Effector memory CD4-positive, alpha-beta T cell (primary cell): ENCODE data around the gene UROC1.

Experiments used
- DNase-seq, 3 donors: peaks; one replicate each; pipeline ENCODE4 v3.0.0-alpha.2; 2020
- H3K27ac ChIP-seq: 2 replicates; pipeline ENCODE4 v1.7.0; 2013; ENCODE audit warnings: mild to moderate bottlenecking, low read length, moderate library complexity; ENCODE audit not compliant: insufficient read depth, poor library complexity, severe bottlenecking
- H3K27me3 ChIP-seq: replicated peaks from 2 replicates; pipeline ENCODE4 v1.7.0; 2013; ENCODE audit warnings: mild to moderate bottlenecking, low read length; ENCODE audit not compliant: insufficient read depth, control insufficient read depth, poor library complexity, severe bottlenecking
- H3K36me3 ChIP-seq: 2 replicates; pipeline ENCODE4 v1.7.0; 2013; ENCODE audit warnings: mild to moderate bottlenecking, low read length, moderate library complexity; ENCODE audit not compliant: control insufficient read depth, insufficient read depth
- H3K4me1 ChIP-seq: 2 replicates; pipeline ENCODE4 v1.7.0; 2013; ENCODE audit warnings: low read length, mild to moderate bottlenecking; ENCODE audit not compliant: control insufficient read depth, insufficient read depth, poor library complexity, severe bottlenecking
- H3K4me3 ChIP-seq: 2 replicates; pipeline ENCODE4 v1.7.0; 2013; ENCODE audit warnings: low read length, low read depth, mild to moderate bottlenecking; ENCODE audit not compliant: insufficient read depth, poor library complexity, severe bottlenecking
- H3K9me3 ChIP-seq: 2 replicates; pipeline ENCODE4 v1.7.0; 2013; ENCODE audit warnings: mild to moderate bottlenecking, low read length, moderate library complexity; ENCODE audit not compliant: control insufficient read depth

The UROC1 gene

GRCh38 chr3:126496894-126497850, 20.4 kb downstream of the UROC1 start:
- Histone ChIP-seq H3K4me3 (no peak overlapping the region), H3K27ac (no peak overlapping the region), H3K27me3 (no peaks in the 10 kb centered on the region), H3K4me1 (no peaks in the 10 kb centered on the region), H3K9me3 (no peaks in the 10 kb centered on the region), H3K36me3 (no peaks in the 10 kb centered on the region)
- DNase-seq = no peak

GRCh38 chr3:126495786-126496185, 21.8 kb downstream of the UROC1 start:
- no peak for DNase-seq
- no peaks in the 10 kb centered on the region for H3K9me3 ChIP-seq
- H3K4me3 ChIP-seq = no peak overlapping the region
- H3K4me1 ChIP-seq = no peaks in the 10 kb centered on the region
- H3K27ac ChIP-seq = no peak overlapping the region
- H3K27me3 ChIP-seq = no peaks in the 10 kb centered on the region
- H3K36me3 ChIP-seq = no peaks in the 10 kb centered on the region

DNA sequence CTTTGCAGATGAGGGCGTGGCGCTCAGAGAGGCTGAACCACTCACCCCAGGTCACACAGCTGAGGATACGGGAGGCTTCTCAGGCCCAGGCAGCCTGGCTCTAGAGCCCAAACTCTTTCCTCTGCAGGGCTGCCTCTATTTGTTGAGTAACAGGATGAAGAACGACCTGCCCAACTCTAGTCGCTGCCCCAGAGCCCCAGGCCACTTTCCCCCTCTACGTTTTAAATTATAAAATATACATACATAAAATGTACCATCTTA, 22.7 kb downstream of the UROC1 start:
- no peak overlapping the region for H3K4me3 ChIP-seq
- no peaks in the 10 kb centered on the region for H3K27me3 ChIP-seq
- H3K9me3 ChIP-seq = no peaks in the 10 kb centered on the region
- H3K4me1 ChIP-seq = no peaks in the 10 kb centered on the region
- no peak overlapping the region for H3K27ac ChIP-seq
- no peaks in the 10 kb centered on the region for H3K36me3 ChIP-seq
- DNase-seq = no peak

DNA sequence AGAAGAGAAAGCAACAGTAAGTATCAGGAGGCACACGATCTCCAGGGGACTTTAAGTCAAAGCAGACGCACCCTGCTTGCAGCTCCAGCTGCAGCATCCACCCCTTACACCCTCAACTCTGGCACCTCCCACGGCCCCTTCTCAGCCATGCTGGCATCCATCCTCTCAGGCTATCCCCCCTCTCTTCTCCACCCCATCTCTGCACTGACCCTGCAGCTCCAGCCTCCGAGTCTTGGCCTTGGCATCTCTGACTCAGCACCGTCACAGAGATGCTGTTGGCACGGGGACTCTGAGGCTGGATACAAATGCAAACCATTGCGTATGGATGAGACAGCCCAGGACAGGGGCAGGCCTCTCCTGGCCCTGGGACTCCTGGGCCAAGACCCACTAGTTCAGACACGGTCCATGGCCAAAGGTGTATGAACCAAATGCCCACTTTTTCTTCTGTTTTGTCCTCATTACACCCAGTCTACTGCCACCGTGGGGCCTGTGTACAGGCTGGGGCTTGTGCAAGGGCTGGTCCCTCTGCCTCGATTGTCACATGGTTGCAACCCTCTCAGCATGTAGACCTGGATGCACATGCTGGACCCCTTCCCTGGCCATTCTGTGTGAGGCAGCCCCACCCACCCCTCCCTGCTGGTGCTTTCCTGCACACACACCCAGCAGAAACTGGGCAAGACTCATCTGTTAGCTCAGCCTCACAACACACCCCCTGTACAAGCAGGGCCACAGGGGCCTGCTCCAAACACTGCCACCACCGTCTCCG, 23.2 kb downstream of the UROC1 start:
- H3K36me3 ChIP-seq = no peaks in the 10 kb centered on the region
- no peak overlapping the region for H3K27ac ChIP-seq
- no peaks in the 10 kb centered on the region for H3K27me3 ChIP-seq
- H3K4me1 ChIP-seq = no peaks in the 10 kb centered on the region
- no peak for DNase-seq
- H3K9me3 ChIP-seq = no peaks in the 10 kb centered on the region
- no peak overlapping the region for H3K4me3 ChIP-seq

DNA sequence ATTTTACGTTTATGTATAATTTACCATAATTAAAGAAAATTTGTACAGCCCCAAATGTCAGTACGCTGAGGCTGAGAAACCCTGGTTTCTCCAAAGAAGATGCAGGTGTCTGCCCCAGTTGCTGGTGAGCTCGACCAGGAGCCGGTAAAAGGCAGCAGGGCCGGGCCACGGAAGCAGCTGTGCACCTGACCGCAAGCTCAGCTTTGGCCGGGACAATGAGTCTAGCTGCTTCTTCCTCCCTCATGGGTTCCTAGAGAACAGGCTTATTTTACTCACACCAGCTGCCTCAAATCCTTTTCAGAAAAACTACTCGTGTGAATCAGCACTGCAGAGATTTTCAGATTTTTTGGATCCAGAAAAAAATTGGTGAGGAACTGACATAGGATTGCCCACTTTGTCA, 23.8 kb downstream of the UROC1 start:
- H3K9me3 ChIP-seq = no peaks in the 10 kb centered on the region
- H3K27me3 ChIP-seq = no peaks in the 10 kb centered on the region
- DNase-seq = no peak
- H3K36me3 ChIP-seq = no peaks in the 10 kb centered on the region
- no peak overlapping the region for H3K27ac ChIP-seq
- no peaks in the 10 kb centered on the region for H3K4me1 ChIP-seq
- no peak overlapping the region for H3K4me3 ChIP-seq

DNA sequence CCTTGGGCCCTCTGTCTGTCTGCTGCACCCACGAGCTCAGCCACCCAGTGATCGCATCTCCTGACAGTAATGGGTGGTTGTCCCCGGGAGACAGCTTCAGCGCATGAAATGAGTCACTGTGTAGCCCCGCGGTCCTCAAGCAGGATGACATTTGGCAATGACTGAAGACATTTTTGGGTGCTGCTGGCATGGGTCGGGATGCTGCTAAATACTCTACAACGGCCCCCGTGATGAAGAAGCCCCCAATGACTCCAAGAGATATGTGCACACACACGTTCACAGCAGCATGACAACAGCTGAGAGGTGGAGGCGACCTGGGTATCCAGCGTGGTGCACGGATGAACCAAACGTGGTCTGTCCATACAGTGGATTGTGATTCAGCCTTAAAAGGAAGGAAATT, 24.5 kb downstream of the UROC1 start:
- H3K9me3 ChIP-seq = no peaks in the 10 kb centered on the region
- H3K4me3 ChIP-seq = no peak overlapping the region
- no peaks in the 10 kb centered on the region for H3K4me1 ChIP-seq
- no peaks in the 10 kb centered on the region for H3K27me3 ChIP-seq
- no peak for DNase-seq
- no peak overlapping the region for H3K27ac ChIP-seq
- H3K36me3 ChIP-seq = no peaks in the 10 kb centered on the region

- Histone ChIP-seq H3K9me3 (no peaks in the 10 kb centered on the region), H3K4me3 (no peak overlapping the region), H3K36me3 (no peaks in the 10 kb centered on the region), H3K4me1 (peaks cover 9% of the 10 kb centered on the region), H3K27ac (no peak overlapping the region), H3K27me3 (no peaks in the 10 kb centered on the region)
- no peak for DNase-seq
Observed at GRCh38 chr3:126491221-126492013, 26.2 kb downstream of the UROC1 start.

DNA sequence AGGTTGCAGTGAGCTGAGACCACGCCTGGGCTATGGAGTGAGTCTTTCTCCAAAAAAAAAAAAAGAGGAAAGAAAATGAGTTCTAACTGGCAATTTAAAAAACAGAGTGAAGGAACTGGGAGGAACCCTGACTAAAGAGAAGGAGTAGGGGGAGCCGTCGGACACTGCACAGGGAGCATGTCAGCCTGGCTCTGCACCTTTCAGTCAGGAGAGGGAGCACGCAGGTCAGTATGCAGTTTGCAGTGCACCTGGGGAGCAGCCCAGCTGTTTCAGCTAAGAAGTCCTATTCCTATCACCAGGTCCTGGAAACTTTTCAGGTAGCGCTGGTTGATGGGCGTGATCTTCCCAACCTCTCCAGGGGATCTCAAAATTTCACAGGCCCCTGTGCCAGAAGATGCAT, 27.0 kb downstream of the UROC1 start:
- no peaks in the 10 kb centered on the region for H3K9me3 ChIP-seq
- DNase-seq = no peak
- no peaks in the 10 kb centered on the region for H3K36me3 ChIP-seq
- H3K27ac ChIP-seq = no peak overlapping the region
- H3K4me3 ChIP-seq = no peak overlapping the region
- H3K4me1 ChIP-seq = peaks cover 9% of the 10 kb centered on the region
- H3K27me3 ChIP-seq = no peaks in the 10 kb centered on the region

DNA sequence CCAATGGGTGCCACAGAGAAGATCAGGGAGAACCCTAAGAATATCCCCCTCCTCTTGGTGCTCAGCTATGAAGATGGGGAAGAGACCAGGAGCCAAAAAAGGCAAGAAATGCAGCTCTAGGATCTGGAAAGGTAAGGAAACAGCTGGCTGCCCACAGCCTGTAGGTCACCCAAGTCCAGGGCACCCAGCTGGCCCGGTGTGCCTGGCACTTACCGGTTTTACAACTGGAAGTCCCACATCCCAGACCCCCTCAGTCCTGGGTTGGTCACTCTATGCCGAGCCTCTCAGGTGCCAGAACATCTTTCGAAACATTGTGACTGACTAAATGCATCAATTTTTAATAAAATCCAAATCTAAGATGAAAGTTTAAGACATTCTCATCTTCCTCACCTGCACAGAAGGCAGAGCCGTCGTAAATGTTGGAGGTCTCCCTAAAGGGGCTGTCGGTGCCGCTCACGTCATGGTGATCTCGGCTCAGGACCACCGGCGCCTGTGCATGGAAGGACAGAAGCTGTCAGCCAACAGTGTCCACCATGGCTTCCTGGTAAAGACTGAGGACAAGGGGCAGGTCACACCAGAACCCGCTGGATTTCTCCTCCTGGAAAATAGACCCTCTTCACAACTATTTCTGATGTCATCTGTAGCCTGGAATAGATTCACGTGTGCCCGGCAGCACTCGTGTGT, 28.5 kb downstream of the UROC1 start:
- H3K27me3 ChIP-seq = no peaks in the 10 kb centered on the region
- DNase-seq = no peak
- H3K9me3 ChIP-seq = no peaks in the 10 kb centered on the region
- peaks cover 9% of the 10 kb centered on the region for H3K4me1 ChIP-seq
- H3K27ac ChIP-seq = no peak overlapping the region
- no peak overlapping the region for H3K4me3 ChIP-seq
- H3K36me3 ChIP-seq = no peaks in the 10 kb centered on the region
